HepG2 (cell line): ENCODE measurements around the gene CASKIN1. TPM values are rescaled to one million over a fixed set of nuclear protein-coding genes. Genes with fewer than 3 reads are reported as not detected.

Source experiments
- BRF2 ChIP-seq: sonication (generic); formaldehyde crosslinking; IDR thresholded peaks from 2 replicates; pipeline ENCODE4 v1.8.1; 2022; ENCODE audit warnings: mild to moderate bottlenecking, missing genetic modification reagents
- E2F2 ChIP-seq: sonication (generic); formaldehyde crosslinking; IDR thresholded peaks from 2 replicates; pipeline ENCODE4 v1.4.0; 2020; ENCODE audit warnings: missing genetic modification reagents, borderline replicate concordance
- EHMT2 ChIP-seq: fragments of 200-600 bp; sonication (generic); IDR thresholded peaks from 2 replicates; pipeline ENCODE4 v1.7.0; 2017; ENCODE audit warnings: antibody characterized with exemption, low read depth, low read length, borderline replicate concordance
- GPN1 ChIP-seq: sonication (generic); formaldehyde crosslinking; IDR thresholded peaks from 2 replicates; pipeline ENCODE4 v1.5.1; 2020; ENCODE audit warnings: missing genetic modification reagents, borderline replicate concordance
- KAT7 ChIP-seq: IDR thresholded peaks from 2 replicates; pipeline ENCODE4 v1.6.1; 2018; ENCODE audit warnings: borderline replicate concordance, missing compliant biosample characterization
- MAFG ChIP-seq: sonication (generic); formaldehyde crosslinking; IDR thresholded peaks from 2 replicates; pipeline ENCODE4 v1.5.1; 2020; ENCODE audit warnings: mild to moderate bottlenecking, missing genetic modification reagents
- NFYC ChIP-seq: IDR thresholded peaks from 2 replicates; pipeline ENCODE4 v1.6.1; 2016; ENCODE audit warnings: missing genetic modification reagents, missing compliant biosample characterization
- NR1H2 ChIP-seq: sonication (generic); formaldehyde crosslinking; IDR thresholded peaks from 2 replicates; pipeline ENCODE4 v1.8.1; 2022; ENCODE audit warnings: low read depth, missing genetic modification reagents, borderline replicate concordance
- RNF2 ChIP-seq: fragments of 450-650 bp; conservative IDR thresholded peaks from 2 replicates; pipeline ENCODE4 v1.6.1; 2016; ENCODE audit warnings: low read depth
- SALL1 ChIP-seq: sonication (generic); formaldehyde crosslinking; IDR thresholded peaks from 2 replicates; pipeline ENCODE4 v1.8.0; 2022; ENCODE audit warnings: mild to moderate bottlenecking, missing genetic modification reagents
- SP5 ChIP-seq: IDR thresholded peaks from 2 replicates; pipeline ENCODE4 v1.6.1; 2016; ENCODE audit warnings: low read depth, borderline replicate concordance
- SYNCRIP ChIP-seq: fragments of 200-400 bp; formaldehyde crosslinking; IDR thresholded peaks from 2 replicates; pipeline ENCODE4 v1.6.1; 2018; ENCODE audit warnings: mild to moderate bottlenecking, low read depth, low read length; ENCODE audit not compliant: insufficient read depth
- TARDBP ChIP-seq: sonication (generic); formaldehyde crosslinking; IDR thresholded peaks from 2 replicates; pipeline ENCODE4 v1.8.0; 2022; ENCODE audit warnings: mild to moderate bottlenecking, missing genetic modification reagents
- TEAD3 ChIP-seq: optimal IDR thresholded peaks from 2 replicates; pipeline ENCODE3; 2016; ENCODE audit warnings: borderline replicate concordance
- ZBTB14 ChIP-seq: sonication (generic); formaldehyde crosslinking; IDR thresholded peaks from 2 replicates; pipeline ENCODE4 v1.4.0; 2020; ENCODE audit warnings: missing genetic modification reagents
- ZNF275 ChIP-seq: sonication (generic); formaldehyde crosslinking; IDR thresholded peaks from 2 replicates; pipeline ENCODE4 v1.8.0; 2022; ENCODE audit warnings: missing genetic modification reagents, mild to moderate bottlenecking, inconsistent platforms, borderline replicate concordance
- ZNF337 ChIP-seq: sonication (generic); formaldehyde crosslinking; IDR thresholded peaks from 2 replicates; pipeline ENCODE4 v1.5.1; 2020; ENCODE audit warnings: missing genetic modification reagents, low read depth, mild to moderate bottlenecking, borderline replicate concordance
- ZNF446 ChIP-seq: sonication (generic); formaldehyde crosslinking; IDR thresholded peaks from 2 replicates; pipeline ENCODE4 v1.5.0; 2020; ENCODE audit warnings: mild to moderate bottlenecking, missing genetic modification reagents
- ZNF580 ChIP-seq: IDR thresholded peaks from 2 replicates; pipeline ENCODE4 v1.6.1; 2016; ENCODE audit warnings: low read depth, borderline replicate concordance
- ZNF660 ChIP-seq: sonication (generic); formaldehyde crosslinking; IDR thresholded peaks from 2 replicates; pipeline ENCODE4 v1.5.1; 2020; ENCODE audit warnings: mild to moderate bottlenecking, low read depth, missing genetic modification reagents, borderline replicate concordance
- ZNF710 ChIP-seq: sonication (generic); formaldehyde crosslinking; IDR thresholded peaks from 2 replicates; pipeline ENCODE4 v1.5.0; 2020; ENCODE audit warnings: mild to moderate bottlenecking, missing genetic modification reagents, borderline replicate concordance
- ZSCAN22 ChIP-seq: sonication (generic); formaldehyde crosslinking; IDR thresholded peaks from 2 replicates; pipeline ENCODE4 v1.4.0; 2020; ENCODE audit warnings: mild to moderate bottlenecking, missing genetic modification reagents
- polyA plus RNA-seq, 8 experiments: library from polyadenylated mRNA; depleted of rRNA in 3 of 8; stranded (reverse) in 7 of 8; unstranded in 1 of 8; fragments of >200 nt; fragmentation: Illumina TruSeq in 4 of 8; extraction: Trizol in 4 of 8; gene quantifications; 2 replicates each; pipeline versions ENCODE4 v1.2.1 to v1.2.3, GENCODE V29; 2011 to 2016; ENCODE audit warnings: low read depth in 4 of 8, missing spikeins in 1 of 8, mixed read lengths in 1 of 8; ENCODE audit not compliant: insufficient read depth in 1 of 8
- total RNA-seq, 5 experiments: library from RNA; depleted of rRNA; stranded (reverse); fragments of >200 nt; fragmentation: Illumina TruSeq; extraction: Trizol; gene quantifications; 2 replicates each; pipeline ENCODE4 v1.2.3, GENCODE V29; 2016; ENCODE audit warnings: low read depth in 1 of 5

The CASKIN1 gene
- total and polyA plus RNA-seq, 2 of the 13 experiments (the other 11 are each of a cell fraction or from before 2014, with no cell fraction given) = 1.2 to 2.2 TPM

GRCh38 chr16:2223221-2223941 is 27.0 kb upstream of the CASKIN1 start, which contains the start of gene E4F1 (continued):
- TF ChIP-seq ZNF710 = peak; percentile 68; the same call in 1 of the 2 replicates
- TF ChIP-seq E2F2 (CRISPR knock-in tag) = 0 out of 2 replicates have a peak, but pooled peaks have one; percentile 71
- no peak for TF ChIP-seq EHMT2
- TF ChIP-seq ZNF660 (CRISPR knock-in tag) = no peak
- TF ChIP-seq SP5 = peak; percentile 95
- 0 out of 2 replicates have a peak, but pooled peaks have one; percentile 48 for TF ChIP-seq ZNF337 (CRISPR knock-in tag)
- TF ChIP-seq ZNF580 = no peak
- TF ChIP-seq BRF2 (CRISPR knock-in tag) = no peak
- no peak for TF ChIP-seq SYNCRIP
- no peak for TF ChIP-seq RNF2
- TF ChIP-seq TEAD3 = peak; percentile 60
- no peak for TF ChIP-seq MAFG
- TF ChIP-seq GPN1 (CRISPR knock-in tag) = no peak
- TF ChIP-seq TARDBP (CRISPR knock-in tag) = peak; percentile 97
- peak; percentile 90; the same call in 1 of the 2 replicates for TF ChIP-seq KAT7 (CRISPR knock-in tag)
- peak; percentile 54; the same call in 1 of the 2 replicates for TF ChIP-seq NFYC (CRISPR knock-in tag)
- TF ChIP-seq SALL1 (CRISPR knock-in tag) = peak; percentile 86
- TF ChIP-seq ZBTB14 (CRISPR knock-in tag) = peak; percentile 43
- TF ChIP-seq ZSCAN22 (CRISPR knock-in tag) = no peak
- no peak; the same call in 1 of the 2 replicates for TF ChIP-seq NR1H2
- no peak for TF ChIP-seq ZNF446 (CRISPR knock-in tag)
- peak; percentile 80 for TF ChIP-seq ZNF275 (CRISPR knock-in tag)
